Measurements from ENCODE around the gene VPS52. TPM values are rescaled to one million over a fixed set of nuclear protein-coding genes. Genes with fewer than 3 reads are reported as not detected.
A peak's percentile ranks its signal among the peaks of the same experiment; 100 is the strongest.
"Not testable (repeated sequence)": the region's sequence is repeated elsewhere in the genome, so short reads cannot be mapped to it uniquely, and the experiment has no call there.

Gene VPS52
- total and polyA plus RNA-seq, 5 donors: 31.1 to 39.1 (median 34.6) TPM

GRCh38 chr6:33290459-33290858 lies 18.8 kb upstream of the VPS52 start:
- intact Hi-C loops (cut with DNase I): no loop called here
- DNase-seq: no peak
- WGBS: 68% methylated on average over 7 of the region's 7 CpGs
- Histone ChIP-seq H3K9me3 (ENCODE audit: control insufficient read depth, low read length) (no peaks in the 10 kb centered on the region), H3K4me3 (ENCODE audit: low read length) (no peak overlapping the region), H3K27ac (ENCODE audit: low read length) (no peak overlapping the region), H3K27me3 (ENCODE audit: control insufficient read depth, insufficient read depth) (no peaks in the 10 kb centered on the region), H3K4me1 (ENCODE audit: control insufficient read depth, insufficient read depth, low read length) (peaks cover 10% of the 10 kb centered on the region)
- ATAC-seq: no peak

GRCh38 chr6:33289784-33290315 lies 18.2 kb upstream of the VPS52 start:
- no peak for DNase-seq
- intact Hi-C loops (cut with DNase I): no loop called here
- WGBS: 4% methylated on average over 14 of the region's 14 CpGs
- H3K4me1 ChIP-seq (ENCODE audit: control insufficient read depth, insufficient read depth, low read length): peaks cover 10% of the 10 kb centered on the region
- peak overlapping the region; percentile 85 for H3K27ac ChIP-seq (ENCODE audit: low read length)
- ATAC-seq: peak in 1 of 2 donors; percentile 6
- H3K4me3 ChIP-seq (ENCODE audit: low read length): peak overlapping the region; percentile 99
- no peaks in the 10 kb centered on the region for H3K27me3 ChIP-seq (ENCODE audit: control insufficient read depth, insufficient read depth)
- H3K9me3 ChIP-seq (ENCODE audit: control insufficient read depth, low read length): no peaks in the 10 kb centered on the region

- WGBS: under 1% methylated on average over 43 of the region's 43 CpGs
- H3K4me1 ChIP-seq (ENCODE audit: control insufficient read depth, insufficient read depth, low read length): peaks cover 10% of the 10 kb centered on the region
- H3K27me3 ChIP-seq (ENCODE audit: control insufficient read depth, insufficient read depth): no peaks in the 10 kb centered on the region
- ATAC-seq (peak; percentile 95), DNase-seq (peak; percentile 78 to 89 (median 82))
- intact Hi-C loops (cut with DNase I): no loop called here
- H3K4me3 ChIP-seq (ENCODE audit: low read length): peak within 1 kb of the TSS; percentile 99
- peak within 1 kb of the TSS; percentile 85 for H3K27ac ChIP-seq (ENCODE audit: low read length)
- no peaks in the 10 kb centered on the region for H3K9me3 ChIP-seq (ENCODE audit: control insufficient read depth, low read length)
Observed at GRCh38 chr6:33288921-33289783, 17.5 kb upstream of the VPS52 start, which contains the start of the genes PFDN6 and WDR46. Gene PFDN6 (plus strand): TSS chr6:33289601. CDS start chr6:33289857, 256 bp downstream. Gene WDR46 (minus strand): TSS chr6:33289239. CDS start chr6:33289170, 69 bp downstream.

GRCh38 chr6:33288141-33288920 lies 16.7 kb upstream of the VPS52 start:
- Histone ChIP-seq H3K27ac (ENCODE audit: low read length) (peak overlapping the region; percentile 8), H3K9me3 (ENCODE audit: control insufficient read depth, low read length) (no peaks in the 10 kb centered on the region), H3K4me1 (ENCODE audit: control insufficient read depth, insufficient read depth, low read length) (peaks cover 10% of the 10 kb centered on the region), H3K27me3 (ENCODE audit: control insufficient read depth, insufficient read depth) (no peaks in the 10 kb centered on the region), H3K4me3 (ENCODE audit: low read length) (peak overlapping the region; percentile 99)
- DNase-seq: peak in 1 of 3 donors; percentile 57
- 14% methylated on average over 21 of the region's 21 CpGs for WGBS
- intact Hi-C loops (cut with DNase I): no loop called here
- peak in 1 of 2 donors; percentile 2 for ATAC-seq

- DNase-seq (peak in 1 of 3 donors; percentile 56), ATAC-seq (no peak)
- no peaks in the 10 kb centered on the region for H3K27me3 ChIP-seq (ENCODE audit: control insufficient read depth, insufficient read depth)
- no peaks in the 10 kb centered on the region for H3K9me3 ChIP-seq (ENCODE audit: control insufficient read depth, low read length)
- WGBS: 89% methylated on average over 22 of the region's 22 CpGs
- intact Hi-C loops (cut with DNase I): no loop called here
- H3K4me3 ChIP-seq (ENCODE audit: low read length): no peak overlapping the region
- no peak overlapping the region for H3K27ac ChIP-seq (ENCODE audit: low read length)
- H3K4me1 ChIP-seq (ENCODE audit: control insufficient read depth, insufficient read depth, low read length): peaks cover 10% of the 10 kb centered on the region
Observed at GRCh38 chr6:33286946-33287914, 15.6 kb upstream of the VPS52 start.

GRCh38 chr6:33285214-33285613 lies 13.5 kb upstream of the VPS52 start:
- ATAC-seq; H3K4me3 ChIP-seq (ENCODE audit: low read length); DNase-seq; intact Hi-C loops (cut with DNase I); H3K27ac ChIP-seq (ENCODE audit: low read length); H3K9me3 ChIP-seq (ENCODE audit: control insufficient read depth, low read length); H3K4me1 ChIP-seq (ENCODE audit: control insufficient read depth, insufficient read depth, low read length); H3K27me3 ChIP-seq (ENCODE audit: control insufficient read depth, insufficient read depth): not testable (repeated sequence)
- 90% methylated on average over 4 of the region's 4 CpGs for WGBS

DNA sequence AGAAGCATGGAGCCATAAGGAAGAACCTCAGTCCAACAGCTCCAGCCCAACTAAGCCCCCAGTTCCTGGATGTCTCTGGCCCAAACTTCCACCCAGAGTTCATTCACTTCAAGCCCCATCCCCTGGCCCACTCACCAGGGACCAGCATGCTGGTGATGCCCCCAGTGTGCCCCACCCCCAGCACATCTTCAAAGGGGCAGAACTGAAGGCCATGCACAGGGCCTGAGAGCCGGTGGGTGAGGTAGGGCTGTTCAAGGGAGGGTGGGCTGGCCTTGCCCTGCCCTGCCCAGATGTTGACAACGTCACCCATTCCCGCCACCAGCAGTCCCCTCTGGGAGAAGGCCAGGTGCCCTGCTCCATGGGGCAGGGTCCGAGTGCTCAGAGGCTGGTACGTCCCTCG lies 8.9 kb upstream of the VPS52 start:
- 86% methylated on average over 6 of the region's 6 CpGs for WGBS
- Histone ChIP-seq H3K27ac (ENCODE audit: low read length) (no peak overlapping the region), H3K4me3 (ENCODE audit: low read length) (no peak overlapping the region), H3K9me3 (ENCODE audit: control insufficient read depth, low read length) (no peaks in the 10 kb centered on the region), H3K27me3 (ENCODE audit: control insufficient read depth, insufficient read depth) (no peaks in the 10 kb centered on the region), H3K4me1 (ENCODE audit: control insufficient read depth, insufficient read depth, low read length) (no peaks in the 10 kb centered on the region)
- intact Hi-C loops (cut with DNase I): no loop called here
- DNase-seq: no peak
- ATAC-seq: no peak

- Histone ChIP-seq H3K4me1 (ENCODE audit: control insufficient read depth, insufficient read depth, low read length) (no peaks in the 10 kb centered on the region), H3K27me3 (ENCODE audit: control insufficient read depth, insufficient read depth) (no peaks in the 10 kb centered on the region), H3K9me3 (ENCODE audit: control insufficient read depth, low read length) (no peaks in the 10 kb centered on the region), H3K27ac (ENCODE audit: low read length) (no peak overlapping the region), H3K4me3 (ENCODE audit: low read length) (no peak overlapping the region)
- 62% methylated on average over 5 of the region's 5 CpGs for WGBS
- ATAC-seq (no peak), DNase-seq (no peak)
- intact Hi-C loops (cut with DNase I): no loop called here
Observed at GRCh38 chr6:33279971-33280511, 8.4 kb upstream of the VPS52 start.

DNA sequence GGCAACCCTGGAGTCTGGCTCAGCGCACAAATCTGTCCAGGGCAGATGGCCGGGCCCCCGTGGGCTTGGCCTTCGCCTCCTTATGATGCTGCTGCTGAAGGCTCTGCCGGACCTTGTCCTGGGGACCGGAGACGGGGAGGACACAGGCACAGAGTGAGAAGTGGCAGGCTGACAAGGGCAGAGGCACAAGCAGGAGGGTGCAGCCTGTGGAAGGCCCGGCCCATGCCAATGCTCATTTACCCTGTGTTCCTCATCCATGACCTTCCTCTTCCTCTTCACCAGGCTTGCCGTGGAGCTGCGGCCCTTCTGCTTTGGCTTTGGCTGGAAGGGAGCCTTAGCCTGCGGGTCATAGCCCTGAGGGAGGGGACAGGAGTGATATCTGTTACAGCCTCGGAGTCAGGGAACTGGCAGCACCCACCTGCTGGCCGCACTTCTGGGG lies 7.6 kb upstream of the VPS52 start:
- no peaks in the 10 kb centered on the region for H3K27me3 ChIP-seq (ENCODE audit: control insufficient read depth, insufficient read depth)
- WGBS: 75% methylated on average over 13 of the region's 13 CpGs
- H3K4me1 ChIP-seq (ENCODE audit: control insufficient read depth, insufficient read depth, low read length): no peaks in the 10 kb centered on the region
- no peaks in the 10 kb centered on the region for H3K9me3 ChIP-seq (ENCODE audit: control insufficient read depth, low read length)
- intact Hi-C loops (cut with DNase I): no loop called here
- DNase-seq: peak in 1 of 3 donors; percentile 55
- no peak overlapping the region for H3K27ac ChIP-seq (ENCODE audit: low read length)
- no peak for ATAC-seq
- H3K4me3 ChIP-seq (ENCODE audit: low read length): no peak overlapping the region

DNA sequence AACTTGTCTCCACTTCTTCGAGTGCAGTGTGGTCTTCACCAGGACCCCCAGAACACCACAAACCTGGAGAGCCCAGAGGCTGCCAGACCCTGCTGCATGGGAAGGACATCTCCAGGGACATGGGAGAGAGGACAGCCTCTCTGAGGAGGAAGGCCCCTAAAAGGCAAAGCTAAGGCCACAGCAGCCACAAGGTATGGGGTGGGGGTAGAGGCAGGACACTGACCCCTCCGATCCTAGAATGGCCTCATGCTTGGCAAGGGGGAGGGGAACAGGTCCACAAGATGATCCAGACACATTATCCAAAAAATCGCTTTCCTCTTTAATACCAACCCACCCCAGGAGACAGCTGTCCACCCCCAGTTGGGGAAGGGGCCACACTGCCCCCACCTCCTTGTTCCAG lies 7.1 kb upstream of the VPS52 start:
- WGBS: 89% methylated on average over 3 of the region's 3 CpGs
- Histone ChIP-seq H3K4me1 (ENCODE audit: control insufficient read depth, insufficient read depth, low read length) (no peaks in the 10 kb centered on the region), H3K27me3 (ENCODE audit: control insufficient read depth, insufficient read depth) (no peaks in the 10 kb centered on the region), H3K27ac (ENCODE audit: low read length) (no peak overlapping the region), H3K9me3 (ENCODE audit: control insufficient read depth, low read length) (no peaks in the 10 kb centered on the region), H3K4me3 (ENCODE audit: low read length) (no peak overlapping the region)
- ATAC-seq (no peak), DNase-seq (no peak)
- intact Hi-C loops (cut with DNase I): no loop called here
